HepG2 (cell line): ENCODE measurements around the gene LSM12. TPM values are rescaled to one million over a fixed set of nuclear protein-coding genes. Genes with fewer than 3 reads are reported as not detected.

Experiments
- AHR ChIP-seq: IDR thresholded peaks from 2 replicates; pipeline ENCODE4 v1.6.1; 2018; ENCODE audit warnings: missing genetic modification reagents, missing compliant biosample characterization
- ARID2 ChIP-seq: sonication (generic); formaldehyde crosslinking; IDR thresholded peaks from 2 replicates; pipeline ENCODE4 v1.8.1; 2022; ENCODE audit warnings: mild to moderate bottlenecking, missing genetic modification reagents, borderline replicate concordance
- ATM ChIP-seq: fragments of 450-650 bp; IDR thresholded peaks from 2 replicates; pipeline ENCODE4 v1.7.1; 2017; ENCODE audit warnings: mild to moderate bottlenecking, borderline replicate concordance
- CAMTA2 ChIP-seq: sonication (generic); formaldehyde crosslinking; IDR thresholded peaks from 2 replicates; pipeline ENCODE4 v1.4.0; 2020; ENCODE audit warnings: mild to moderate bottlenecking, missing genetic modification reagents, borderline replicate concordance
- ERF ChIP-seq: IDR thresholded peaks from 2 replicates; pipeline ENCODE4 v1.6.1; 2018; ENCODE audit warnings: missing biosample characterization, missing genetic modification reagents
- ESRRA ChIP-seq: sonication (generic); formaldehyde crosslinking; IDR thresholded peaks from 2 replicates; pipeline ENCODE4 v1.5.1; 2020; ENCODE audit warnings: mild to moderate bottlenecking, low read depth, missing genetic modification reagents
- GZF1 ChIP-seq: sonication (generic); formaldehyde crosslinking; IDR thresholded peaks from 2 replicates; pipeline ENCODE4 v1.5.1; 2020; ENCODE audit warnings: mild to moderate bottlenecking, missing genetic modification reagents
- MIXL1 ChIP-seq: IDR thresholded peaks from 2 replicates; pipeline ENCODE4 v1.6.1; 2016
- PLRG1 ChIP-seq: fragments of 450-650 bp; conservative IDR thresholded peaks from 2 replicates; pipeline ENCODE4 v1.6.1; 2016
- RAD51 ChIP-seq: fragments of 450-650 bp; IDR thresholded peaks from 2 replicates; pipeline ENCODE4 v1.6.1; 2016; ENCODE audit warnings: borderline replicate concordance
- RFX3 ChIP-seq: IDR thresholded peaks from 2 replicates; pipeline ENCODE4 v1.6.1; 2016; ENCODE audit warnings: missing biosample characterization, missing genetic modification reagents
- RFXANK ChIP-seq: IDR thresholded peaks from 2 replicates; pipeline ENCODE4 v1.6.1; 2016
- RORA ChIP-seq: sonication (generic); formaldehyde crosslinking; IDR thresholded peaks from 2 replicates; pipeline ENCODE4 v1.5.0; 2020; ENCODE audit warnings: mild to moderate bottlenecking, missing genetic modification reagents, moderate library complexity
- SMAD3 ChIP-seq: sonication (generic); formaldehyde crosslinking; IDR thresholded peaks from 2 replicates; pipeline ENCODE4 v1.4.0; 2020; ENCODE audit warnings: missing genetic modification reagents
- TBX3 ChIP-seq: fragments of 450-650 bp; IDR thresholded peaks from 2 replicates; pipeline ENCODE4 v1.6.1; 2017; ENCODE audit warnings: antibody characterized with exemption, mild to moderate bottlenecking, inconsistent platforms, borderline replicate concordance
- TRIM24 ChIP-seq: sonication (generic); formaldehyde crosslinking; IDR thresholded peaks from 2 replicates; pipeline ENCODE4 v1.8.0; 2022; ENCODE audit warnings: mild to moderate bottlenecking, missing genetic modification reagents
- YEATS2 ChIP-seq: sonication (generic); formaldehyde crosslinking; IDR thresholded peaks from 2 replicates; pipeline ENCODE4 v1.4.0; 2020; ENCODE audit warnings: missing genetic modification reagents, borderline replicate concordance
- ZNF138 ChIP-seq: sonication (generic); formaldehyde crosslinking; IDR thresholded peaks from 2 replicates; pipeline ENCODE4 v1.5.0; 2020; ENCODE audit warnings: mild to moderate bottlenecking, low read depth, missing genetic modification reagents
- ZNF484 ChIP-seq: sonication (generic); formaldehyde crosslinking; IDR thresholded peaks from 2 replicates; pipeline ENCODE4 v1.5.1; 2020; ENCODE audit warnings: mild to moderate bottlenecking, low read depth, missing genetic modification reagents, borderline replicate concordance
- ZNF530 ChIP-seq: sonication (generic); formaldehyde crosslinking; IDR thresholded peaks from 2 replicates; pipeline ENCODE4 v1.5.0; 2020; ENCODE audit warnings: low read depth, mild to moderate bottlenecking, missing genetic modification reagents
- ZNF616 ChIP-seq: sonication (generic); formaldehyde crosslinking; IDR thresholded peaks from 2 replicates; pipeline ENCODE4 v1.5.0; 2020; ENCODE audit warnings: low read depth, mild to moderate bottlenecking, missing genetic modification reagents
- ZNF670 ChIP-seq: sonication (generic); formaldehyde crosslinking; IDR thresholded peaks from 2 replicates; pipeline ENCODE4 v1.8.0; 2022; ENCODE audit warnings: mild to moderate bottlenecking, missing genetic modification reagents, borderline replicate concordance
- ZNF674 ChIP-seq: sonication (generic); formaldehyde crosslinking; IDR thresholded peaks from 2 replicates; pipeline ENCODE4 v1.5.0; 2020; ENCODE audit warnings: low read depth, mild to moderate bottlenecking, missing genetic modification reagents
- ZNF724P ChIP-seq: sonication (generic); formaldehyde crosslinking; IDR thresholded peaks from 2 replicates; pipeline ENCODE4 v1.8.0; 2022; ENCODE audit warnings: missing genetic modification reagents, borderline replicate concordance
- ZNF792 ChIP-seq: IDR thresholded peaks from 2 replicates; pipeline ENCODE4 v1.6.1; 2016
- polyA plus RNA-seq, 8 experiments: library from polyadenylated mRNA; depleted of rRNA in 3 of 8; stranded (reverse) in 7 of 8; unstranded in 1 of 8; fragments of >200 nt; fragmentation: Illumina TruSeq in 4 of 8; extraction: Trizol in 4 of 8; gene quantifications; 2 replicates each; pipeline versions ENCODE4 v1.2.1 to v1.2.3, GENCODE V29; 2011 to 2016; ENCODE audit warnings: low read depth in 4 of 8, missing spikeins in 1 of 8, mixed read lengths in 1 of 8; ENCODE audit not compliant: insufficient read depth in 1 of 8
- total RNA-seq, 5 experiments: library from RNA; depleted of rRNA; stranded (reverse); fragments of >200 nt; fragmentation: Illumina TruSeq; extraction: Trizol; gene quantifications; 2 replicates each; pipeline ENCODE4 v1.2.3, GENCODE V29; 2016; ENCODE audit warnings: low read depth in 1 of 5
- TF ChIP-seq, protein P1 (sequence below): sonication (generic); formaldehyde crosslinking; IDR thresholded peaks from 2 replicates; pipeline ENCODE4 v1.4.0; 2020; ENCODE audit warnings: missing genetic modification reagents
- TF ChIP-seq, protein P2 (sequence below): IDR thresholded peaks from 2 replicates; pipeline ENCODE4 v1.6.1; 2016; ENCODE audit warnings: low read depth, borderline replicate concordance
- TF ChIP-seq, protein P3 (sequence below): sonication (generic); formaldehyde crosslinking; IDR thresholded peaks from 2 replicates; pipeline ENCODE4 v1.4.0; 2020; ENCODE audit warnings: missing genetic modification reagents

Gene LSM12
- total and polyA plus RNA-seq, 2 of the 13 experiments (the other 11 are each of a cell fraction or from before 2014, with no cell fraction given): 52.8 to 55.7 TPM

DNA sequence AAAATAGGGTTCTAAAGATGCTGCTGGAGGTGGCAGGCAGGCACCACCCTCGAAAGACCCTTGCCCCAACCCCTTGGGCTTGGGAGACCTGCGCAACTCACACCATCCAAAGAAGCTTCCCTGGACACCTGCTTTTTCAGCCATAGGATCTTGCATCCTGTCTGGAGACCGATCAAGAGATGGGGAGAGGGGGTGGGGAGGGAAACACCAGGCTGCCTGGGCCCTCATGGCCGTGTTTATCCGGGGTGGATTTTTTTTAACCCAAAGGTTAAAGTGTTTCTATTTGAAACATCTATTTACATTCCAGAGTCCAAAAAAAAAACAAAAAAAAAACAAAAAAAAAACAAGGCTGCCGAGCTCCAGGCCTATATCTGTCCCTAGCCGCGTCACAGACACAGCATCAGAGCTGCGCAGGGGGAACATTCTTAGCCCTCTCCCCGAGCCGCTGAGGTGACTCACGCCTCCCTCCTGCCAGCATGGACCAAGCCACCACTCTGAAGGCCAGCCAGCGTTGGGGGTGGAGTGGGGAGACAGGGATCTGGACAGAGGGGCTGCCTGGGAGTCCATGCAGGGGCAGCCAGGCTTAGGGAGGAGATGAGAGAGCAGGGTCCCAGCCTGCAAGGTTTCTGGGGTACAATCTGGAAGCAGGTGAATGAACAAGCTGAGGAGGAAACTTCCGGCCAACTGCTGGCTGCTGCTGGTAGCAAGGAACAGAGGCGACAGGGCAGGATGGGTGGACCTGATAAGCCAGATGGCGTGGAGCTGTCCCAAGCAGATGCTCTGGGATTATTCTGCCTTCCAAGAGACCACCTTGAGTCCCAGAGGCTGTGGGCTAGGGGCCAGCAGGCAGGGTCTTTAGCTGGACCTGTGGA lies 42.2 kb upstream of the LSM12 start (continued):
- TF ChIP-seq, protein P1, sequence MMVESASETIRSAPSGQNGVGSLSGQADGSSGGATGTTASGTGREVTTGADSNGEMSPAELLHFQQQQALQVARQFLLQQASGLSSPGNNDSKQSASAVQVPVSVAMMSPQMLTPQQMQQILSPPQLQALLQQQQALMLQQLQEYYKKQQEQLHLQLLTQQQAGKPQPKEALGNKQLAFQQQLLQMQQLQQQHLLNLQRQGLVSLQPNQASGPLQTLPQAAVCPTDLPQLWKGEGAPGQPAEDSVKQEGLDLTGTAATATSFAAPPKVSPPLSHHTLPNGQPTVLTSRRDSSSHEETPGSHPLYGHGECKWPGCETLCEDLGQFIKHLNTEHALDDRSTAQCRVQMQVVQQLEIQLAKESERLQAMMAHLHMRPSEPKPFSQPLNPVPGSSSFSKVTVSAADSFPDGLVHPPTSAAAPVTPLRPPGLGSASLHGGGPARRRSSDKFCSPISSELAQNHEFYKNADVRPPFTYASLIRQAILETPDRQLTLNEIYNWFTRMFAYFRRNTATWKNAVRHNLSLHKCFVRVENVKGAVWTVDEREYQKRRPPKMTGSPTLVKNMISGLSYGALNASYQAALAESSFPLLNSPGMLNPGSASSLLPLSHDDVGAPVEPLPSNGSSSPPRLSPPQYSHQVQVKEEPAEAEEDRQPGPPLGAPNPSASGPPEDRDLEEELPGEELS (CRISPR knock-in tag): peak; percentile 97
- TF ChIP-seq ZNF484 (CRISPR knock-in tag) (no peak), ERF (CRISPR knock-in tag) (peak; percentile 94; the same call in 1 of the 2 replicates), ZNF674 (CRISPR knock-in tag) (no peak), RAD51 (no peak), RFXANK (no peak; the same call in 1 of the 2 replicates), RORA (CRISPR knock-in tag) (no peak), ZNF670 (peak; percentile 22; the same call in 1 of the 2 replicates), AHR (CRISPR knock-in tag) (peak; percentile 25; the same call in 1 of the 2 replicates), ZNF616 (CRISPR knock-in tag) (no peak), MIXL1 (CRISPR knock-in tag) (peak; percentile 77; the same call in 1 of the 2 replicates), TRIM24 (CRISPR knock-in tag) (no peak), CAMTA2 (CRISPR knock-in tag) (no peak), ZNF792 (CRISPR knock-in tag) (peak; percentile 86; the same call in 1 of the 2 replicates), ZNF530 (no peak), SMAD3 (CRISPR knock-in tag) (peak; percentile 43; the same call in 1 of the 2 replicates), ARID2 (CRISPR knock-in tag) (no peak), GZF1 (CRISPR knock-in tag) (0 out of 2 replicates have a peak, but pooled peaks have one; percentile 43), YEATS2 (CRISPR knock-in tag) (no peak), TBX3 (no peak), RFX3 (CRISPR knock-in tag) (no peak), ZNF724P (CRISPR knock-in tag) (no peak), ESRRA (CRISPR knock-in tag) (peak; percentile 82), ATM (no peak), PLRG1 (no peak), ZNF138 (CRISPR knock-in tag) (no peak)
- TF ChIP-seq, protein P2, sequence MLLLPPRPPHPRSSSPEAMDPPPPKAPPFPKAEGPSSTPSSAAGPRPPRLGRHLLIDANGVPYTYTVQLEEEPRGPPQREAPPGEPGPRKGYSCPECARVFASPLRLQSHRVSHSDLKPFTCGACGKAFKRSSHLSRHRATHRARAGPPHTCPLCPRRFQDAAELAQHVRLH: peak; percentile 80; the same call in 1 of the 2 replicates
- TF ChIP-seq, protein P3, sequence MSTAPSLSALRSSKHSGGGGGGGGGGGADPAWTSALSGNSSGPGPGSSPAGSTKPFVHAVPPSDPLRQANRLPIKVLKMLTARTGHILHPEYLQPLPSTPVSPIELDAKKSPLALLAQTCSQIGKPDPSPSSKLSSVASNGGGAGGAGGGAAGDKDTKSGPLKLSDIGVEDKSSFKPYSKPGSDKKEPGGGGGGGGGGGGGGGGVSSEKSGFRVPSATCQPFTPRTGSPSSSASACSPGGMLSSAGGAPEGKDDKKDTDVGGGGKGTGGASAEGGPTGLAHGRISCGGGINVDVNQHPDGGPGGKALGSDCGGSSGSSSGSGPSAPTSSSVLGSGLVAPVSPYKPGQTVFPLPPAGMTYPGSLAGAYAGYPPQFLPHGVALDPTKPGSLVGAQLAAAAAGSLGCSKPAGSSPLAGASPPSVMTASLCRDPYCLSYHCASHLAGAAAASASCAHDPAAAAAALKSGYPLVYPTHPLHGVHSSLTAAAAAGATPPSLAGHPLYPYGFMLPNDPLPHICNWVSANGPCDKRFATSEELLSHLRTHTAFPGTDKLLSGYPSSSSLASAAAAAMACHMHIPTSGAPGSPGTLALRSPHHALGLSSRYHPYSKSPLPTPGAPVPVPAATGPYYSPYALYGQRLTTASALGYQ (CRISPR knock-in tag): peak; percentile 87
